NCI-H2029 treated with DMSO at 0.1 percent for 48 hours (cell line): Measurements from ENCODE around the gene PPP1R13B.

Source experiments
- DNase-seq: peaks from one replicate; lab custom pipeline; 2025; lab: John Stamatoyannopoulos, UW

PPP1R13B gene

DNA sequence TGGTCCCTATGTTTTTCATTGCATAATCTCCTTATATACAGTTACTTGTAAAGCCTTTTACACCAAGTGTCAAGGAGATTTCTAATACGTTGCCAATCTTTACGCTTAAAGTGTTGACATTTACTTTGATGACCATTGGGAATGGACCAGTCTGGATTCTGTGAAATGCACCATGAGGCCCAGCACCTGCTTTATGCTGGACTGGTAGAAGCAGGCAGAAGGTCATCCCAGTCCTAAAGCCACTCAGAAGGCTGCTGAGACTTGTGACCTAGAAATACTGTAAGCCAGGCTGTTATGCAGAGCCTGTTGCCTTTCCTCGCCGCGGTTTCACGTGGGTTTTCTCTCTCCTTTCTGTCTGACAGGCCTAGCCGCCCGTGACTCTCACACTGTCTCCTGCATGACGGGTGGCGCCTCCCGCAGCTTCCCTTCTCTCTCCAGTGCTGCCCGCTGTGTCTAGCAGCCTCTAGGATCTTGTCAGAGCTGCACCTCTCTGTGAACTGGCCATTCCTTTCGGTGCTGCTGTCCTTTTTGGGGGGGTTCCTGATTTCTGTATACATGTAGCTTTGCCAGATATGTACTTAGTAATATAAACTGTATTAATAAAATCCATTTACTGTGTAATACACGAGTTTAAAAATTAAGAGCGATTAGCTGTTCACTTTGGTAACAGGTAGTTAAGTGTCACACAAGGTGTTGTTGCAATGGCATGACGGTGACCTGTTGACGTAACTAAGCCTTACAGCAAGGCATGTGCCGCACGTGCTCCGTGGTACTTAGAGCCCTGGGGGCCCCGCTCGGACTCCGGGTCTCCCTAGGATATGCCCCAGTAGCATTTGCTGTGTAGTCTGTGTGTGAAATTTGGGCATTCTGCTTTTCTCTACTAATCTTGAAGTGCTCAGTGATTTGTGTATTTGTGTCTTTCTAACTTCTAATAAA is 161.8 kb downstream of the PPP1R13B start:
- no peak for DNase-seq

DNA sequence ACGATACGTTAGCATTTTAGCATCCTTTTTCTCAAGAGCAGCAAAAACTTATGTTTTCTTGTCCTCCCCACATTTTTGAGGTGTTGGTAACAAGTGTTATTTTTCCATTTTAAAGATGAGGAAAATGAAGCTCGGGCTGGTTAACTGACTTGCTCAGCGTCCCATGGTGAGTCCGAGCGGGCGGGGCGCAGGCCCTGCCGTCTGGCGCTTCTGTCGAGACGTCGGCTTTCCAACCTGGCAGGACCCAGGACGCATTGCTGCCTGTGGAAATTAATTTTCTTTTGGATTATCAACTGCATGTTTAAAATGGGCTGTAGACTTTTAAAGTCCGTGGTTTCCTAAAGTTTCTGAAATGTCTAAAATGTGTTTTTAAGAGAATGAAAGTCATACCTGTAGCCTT is 162.5 kb downstream of the PPP1R13B start:
- no peak for DNase-seq

DNA sequence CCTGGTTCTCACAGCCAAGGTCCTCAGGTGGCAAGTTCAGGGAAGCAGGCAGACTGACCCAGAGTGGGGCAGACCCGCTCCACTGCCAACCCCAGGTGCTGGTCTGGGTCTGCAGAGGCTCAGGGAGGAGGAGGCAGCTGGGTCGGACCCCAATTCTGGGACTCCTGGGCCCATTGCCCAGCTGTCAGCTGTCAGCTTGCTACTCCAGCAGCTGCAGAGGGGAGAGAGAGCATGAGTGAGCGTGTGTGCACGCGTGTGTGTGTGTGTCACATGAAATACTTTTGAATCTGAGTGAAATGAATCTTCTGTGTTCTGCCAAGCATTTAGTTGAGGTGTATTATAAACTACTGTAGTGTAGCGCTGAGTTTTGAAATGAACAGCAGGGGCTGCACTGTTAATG is 162.9 kb downstream of the PPP1R13B start:
- DNase-seq: no peak
